SKM-1 (cell line): ENCODE results near the gene RFPL1.
"Not testable (repeated sequence)": the region's sequence is repeated elsewhere in the genome, so short reads cannot be mapped to it uniquely, and the experiment has no call there.

Experiments
- DNase-seq: peaks from one replicate; lab custom pipeline; 2025; ENCODE audit not compliant: unreplicated experiment; lab: John Stamatoyannopoulos, UW

Gene RFPL1

GRCh38 chr22:29438283-29438682, at the start of gene RFPL1:
Gene RFPL1 (plus strand): TSS chr22:29438583.
- DNase-seq = not testable (repeated sequence)

GRCh38 chr22:29388759-29389090, 49.7 kb upstream of the RFPL1 start:
- DNase-seq = no peak

- DNase-seq = no peak
Observed at GRCh38 chr22:29390270-29390669, 48.1 kb upstream of the RFPL1 start.

GRCh38 chr22:29391546-29391945, 46.8 kb upstream of the RFPL1 start:
- no peak for DNase-seq

GRCh38 chr22:29393019-29393608, 45.3 kb upstream of the RFPL1 start:
- no peak for DNase-seq

GRCh38 chr22:29394931-29395581, 43.3 kb upstream of the RFPL1 start:
- peak; percentile 88 for DNase-seq

GRCh38 chr22:29396126-29396525, 42.3 kb upstream of the RFPL1 start:
- no peak for DNase-seq

- DNase-seq = no peak
Observed at GRCh38 chr22:29397791-29398190, 40.6 kb upstream of the RFPL1 start.

GRCh38 chr22:29400576-29400975, 37.8 kb upstream of the RFPL1 start:
- DNase-seq = no peak

GRCh38 chr22:29401538-29401937, 36.8 kb upstream of the RFPL1 start:
- not testable (repeated sequence) for DNase-seq

GRCh38 chr22:29408940-29409339, 29.4 kb upstream of the RFPL1 start:
- DNase-seq = no peak

GRCh38 chr22:29411569-29412211, 26.7 kb upstream of the RFPL1 start:
- DNase-seq = not testable (repeated sequence)

GRCh38 chr22:29412772-29413171, 25.6 kb upstream of the RFPL1 start:
- DNase-seq = not testable (repeated sequence)

GRCh38 chr22:29414951-29415591, 23.3 kb upstream of the RFPL1 start:
- not testable (repeated sequence) for DNase-seq

GRCh38 chr22:29418704-29419103, 19.7 kb upstream of the RFPL1 start:
- DNase-seq = not testable (repeated sequence)

GRCh38 chr22:29426476-29426875, 11.9 kb upstream of the RFPL1 start:
- no peak for DNase-seq

- no peak for DNase-seq
Observed at GRCh38 chr22:29427176-29427760, 11.1 kb upstream of the RFPL1 start.

GRCh38 chr22:29431986-29432385, 6.4 kb upstream of the RFPL1 start:
- no peak for DNase-seq

- no peak for DNase-seq
Observed at GRCh38 chr22:29433856-29434255, 4.5 kb upstream of the RFPL1 start.

- DNase-seq = no peak
Observed at GRCh38 chr22:29434288-29434687, 4.1 kb upstream of the RFPL1 start.

- no peak for DNase-seq
Observed at GRCh38 chr22:29435236-29436136, 2.9 kb upstream of the RFPL1 start.
